ENCODE data around the gene NECTIN3.

DNA sequence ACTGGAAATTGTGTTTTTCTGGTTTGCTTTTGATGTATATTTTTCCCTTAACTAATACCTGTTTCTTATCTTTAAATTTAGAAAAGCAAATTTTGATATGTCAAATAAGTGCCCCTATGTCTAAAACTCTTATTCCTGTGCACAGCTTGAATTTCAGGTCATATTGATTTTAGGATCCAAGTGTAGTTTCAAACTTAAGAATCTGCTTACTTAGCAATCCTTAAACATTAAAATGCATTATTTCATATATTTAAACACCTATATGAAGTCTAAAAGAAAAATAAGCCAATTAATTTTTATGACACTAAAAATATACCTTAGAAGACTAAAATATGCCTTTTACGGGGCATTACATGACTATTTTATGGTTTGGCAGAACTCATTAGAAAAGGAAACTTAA lies 59.2 kb downstream of the NECTIN3 start:
- TF ChIP-seq, protein P1, sequence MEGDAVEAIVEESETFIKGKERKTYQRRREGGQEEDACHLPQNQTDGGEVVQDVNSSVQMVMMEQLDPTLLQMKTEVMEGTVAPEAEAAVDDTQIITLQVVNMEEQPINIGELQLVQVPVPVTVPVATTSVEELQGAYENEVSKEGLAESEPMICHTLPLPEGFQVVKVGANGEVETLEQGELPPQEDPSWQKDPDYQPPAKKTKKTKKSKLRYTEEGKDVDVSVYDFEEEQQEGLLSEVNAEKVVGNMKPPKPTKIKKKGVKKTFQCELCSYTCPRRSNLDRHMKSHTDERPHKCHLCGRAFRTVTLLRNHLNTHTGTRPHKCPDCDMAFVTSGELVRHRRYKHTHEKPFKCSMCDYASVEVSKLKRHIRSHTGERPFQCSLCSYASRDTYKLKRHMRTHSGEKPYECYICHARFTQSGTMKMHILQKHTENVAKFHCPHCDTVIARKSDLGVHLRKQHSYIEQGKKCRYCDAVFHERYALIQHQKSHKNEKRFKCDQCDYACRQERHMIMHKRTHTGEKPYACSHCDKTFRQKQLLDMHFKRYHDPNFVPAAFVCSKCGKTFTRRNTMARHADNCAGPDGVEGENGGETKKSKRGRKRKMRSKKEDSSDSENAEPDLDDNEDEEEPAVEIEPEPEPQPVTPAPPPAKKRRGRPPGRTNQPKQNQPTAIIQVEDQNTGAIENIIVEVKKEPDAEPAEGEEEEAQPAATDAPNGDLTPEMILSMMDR (IDR thresholded peaks at IDR 0.05): no peak
- TF ChIP-seq EP300 (IDR thresholded peaks at IDR 0.05): no peak

Measured in upper lobe of left lung (tissue), 4 donors.